Adrenal gland (tissue), 12 donors: ENCODE results near the gene SLC7A14. TPM values are rescaled to one million over a fixed set of nuclear protein-coding genes. Genes with fewer than 3 reads are reported as not detected.
A peak's percentile ranks its signal among the peaks of the same experiment; 100 is the strongest.

Source experiments
- DNase-seq, 7 donors: peaks; one replicate each; pipeline ENCODE4 v3.0.0-alpha.2; 2019 to 2020
- H3K27ac ChIP-seq, 5 donors: fragments of 200-600 bp; sonication (generic) in 4 of 5; 1 replicate in 3 of 5; 2 replicates in 2 of 5; pipeline versions ENCODE4 v1.5.1 to v1.8.0; 2016 to 2020; ENCODE audit warnings: mild to moderate bottlenecking in 1 of 5
- H3K27me3 ChIP-seq: fragments of 200-600 bp; 2 replicates; pipeline ENCODE4 v1.8.0; 2021
- H3K36me3 ChIP-seq, 2 donors: fragments of 200-600 bp; replicated peaks in 1 of 2; 1 replicate in 1 of 2; 2 replicates in 1 of 2; pipeline versions ENCODE4 v1.5.1 to v1.8.0; 2018 to 2022
- H3K4me1 ChIP-seq, 2 donors: fragments of 200-600 bp; replicated peaks in 1 of 2; 1 replicate in 1 of 2; 2 replicates in 1 of 2; pipeline versions ENCODE4 v1.5.1 to v1.8.0; 2018 to 2021
- H3K4me3 ChIP-seq, 4 donors: fragments of 200-600 bp; sonication (generic) in 3 of 4; one replicate each; pipeline ENCODE4 v1.5.1; 2016 to 2018
- H3K9me3 ChIP-seq, 3 donors: fragments of 200-600 bp; sonication (generic) in 1 of 3; replicated peaks in 1 of 3; 1 replicate in 2 of 3; 2 replicates in 1 of 3; pipeline versions ENCODE4 v1.5.1 to v1.8.0; 2016 to 2021
- POLR2A ChIP-seq, 2 donors: fragments of 450-650 bp; IDR thresholded peaks; one replicate each; pipeline ENCODE4 v1.6.1; 2017; ENCODE audit warnings: antibody characterized with exemption in 2 of 2, mild to moderate bottlenecking in 2 of 2, moderate library complexity in 1 of 2
- WGBS, 4 donors: extraction: QIAGEN DNeasy Blood & Tissue Kit in 2 of 4; methylation state at CpG; one replicate each; pipeline versions ENCODE4 v1.1.5 to v1.1.7; 2013 to 2017; 5-methylcytosine and 5-hydroxymethylcytosine counted together
- intact Hi-C, 2 donors: fragments of 100-400 bp; cut with DNase I; formaldehyde crosslinking; loops; one replicate each; pipeline versions ENCODE4 v1.14.1 to v1.15.0; 2022 to 2023
- polyA plus RNA-seq, 3 donors: library from polyadenylated mRNA; stranded (reverse); fragments of 200-250 nt in 2 of 3; fragments of 350-450 nt in 1 of 3; fragmentation: Illumina TruSeq in 1 of 3; extraction: RNeasy Lipid Tissue Mini Kit (QIAGEN cat#74804) in 1 of 3; gene quantifications; one replicate each; pipeline ENCODE4 v1.2.3, GENCODE V29; 2013 to 2014
- total RNA-seq, 9 donors: library from RNA; depleted of rRNA in 4 of 9; stranded (reverse); fragments of >200 nt in 4 of 9; fragments of 120-200 nt in 1 of 9; fragmentation: NEBNext Ultra II Directional in 1 of 9; extraction: Animal tissue kit (Norgen Biotek cat#: 25700) in 1 of 9; gene quantifications; one replicate each; pipeline versions ENCODE4 v1.1.0 to v1.2.4, GENCODE V29; 2013 to 2023
- TF ChIP-seq, protein P1 (sequence below), 6 experiments: fragments of 450-650 bp in 4 of 6; fragments of 200-600 bp in 2 of 6; sonication (generic) in 1 of 6; IDR thresholded peaks; 1 replicate in 5 of 6; 2 replicates in 1 of 6; pipeline versions ENCODE4 v1.5.1 to v1.8.0; 2016 to 2021; ENCODE audit warnings: antibody characterized with exemption in 6 of 6, mild to moderate bottlenecking in 2 of 6, moderate library complexity in 1 of 6
- donor health status: healthy with polysubstance abuse.
- donor health status: Bipolar disorder and iron deficiency.
- donor health status: DM: yes; HTN: yes; CAD: no.
- donor health status: DM: no; HTN: no; CAD: no.
- donor health status: DM: no; HTN: no; CAD: no.
- donor health status: DM: yes; HTN: yes; CAD: no.

Gene SLC7A14
- total and polyA plus RNA-seq, 12 donors, result 0.03 to 3.8 (median 0.48) TPM; not detected in 1

DNA sequence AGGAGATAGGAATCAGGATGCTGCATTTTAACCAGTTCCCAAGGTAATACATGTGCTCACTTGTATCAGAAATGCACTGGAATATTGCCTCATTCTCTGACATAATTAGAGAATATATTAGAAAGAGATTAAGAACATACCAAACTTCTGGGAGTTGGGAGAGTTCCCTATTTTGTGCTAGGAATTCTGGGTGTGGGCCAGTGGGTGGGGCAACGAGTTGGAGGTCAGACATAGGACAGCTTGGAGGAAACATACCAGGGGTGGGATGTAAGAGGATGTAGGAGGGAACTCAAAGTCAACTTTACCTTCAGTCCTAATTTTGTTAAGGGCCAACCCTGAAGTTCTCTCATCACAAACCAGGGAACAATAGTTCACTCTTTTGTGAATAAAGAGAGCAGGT, 83.6 kb downstream of the SLC7A14 start:
- no peaks in the 10 kb centered on the region for H3K9me3 ChIP-seq
- 21 to 45% (median 35%) methylated on average over 1 of the region's 1 CpG for WGBS, 4 donors
- H3K4me1 ChIP-seq, result peaks cover 0 to 7% of the 10 kb centered on the region in 2 donors
- intact Hi-C loops, result no loop called here
- H3K4me3 ChIP-seq, result no peak overlapping the region
- DNase-seq, result peak in 3 of 7 donors; percentile 20 to 29 (median 21)
- H3K27ac ChIP-seq, result no peak overlapping the region
- H3K27me3 ChIP-seq, result peaks cover 5% of the 10 kb centered on the region
- H3K36me3 ChIP-seq, result no peaks in the 10 kb centered on the region
- TF ChIP-seq POLR2A (IDR thresholded peaks at IDR 0.05), result no peak
- TF ChIP-seq, protein P1, sequence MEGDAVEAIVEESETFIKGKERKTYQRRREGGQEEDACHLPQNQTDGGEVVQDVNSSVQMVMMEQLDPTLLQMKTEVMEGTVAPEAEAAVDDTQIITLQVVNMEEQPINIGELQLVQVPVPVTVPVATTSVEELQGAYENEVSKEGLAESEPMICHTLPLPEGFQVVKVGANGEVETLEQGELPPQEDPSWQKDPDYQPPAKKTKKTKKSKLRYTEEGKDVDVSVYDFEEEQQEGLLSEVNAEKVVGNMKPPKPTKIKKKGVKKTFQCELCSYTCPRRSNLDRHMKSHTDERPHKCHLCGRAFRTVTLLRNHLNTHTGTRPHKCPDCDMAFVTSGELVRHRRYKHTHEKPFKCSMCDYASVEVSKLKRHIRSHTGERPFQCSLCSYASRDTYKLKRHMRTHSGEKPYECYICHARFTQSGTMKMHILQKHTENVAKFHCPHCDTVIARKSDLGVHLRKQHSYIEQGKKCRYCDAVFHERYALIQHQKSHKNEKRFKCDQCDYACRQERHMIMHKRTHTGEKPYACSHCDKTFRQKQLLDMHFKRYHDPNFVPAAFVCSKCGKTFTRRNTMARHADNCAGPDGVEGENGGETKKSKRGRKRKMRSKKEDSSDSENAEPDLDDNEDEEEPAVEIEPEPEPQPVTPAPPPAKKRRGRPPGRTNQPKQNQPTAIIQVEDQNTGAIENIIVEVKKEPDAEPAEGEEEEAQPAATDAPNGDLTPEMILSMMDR (IDR thresholded peaks at IDR 0.05), result no peak

DNA sequence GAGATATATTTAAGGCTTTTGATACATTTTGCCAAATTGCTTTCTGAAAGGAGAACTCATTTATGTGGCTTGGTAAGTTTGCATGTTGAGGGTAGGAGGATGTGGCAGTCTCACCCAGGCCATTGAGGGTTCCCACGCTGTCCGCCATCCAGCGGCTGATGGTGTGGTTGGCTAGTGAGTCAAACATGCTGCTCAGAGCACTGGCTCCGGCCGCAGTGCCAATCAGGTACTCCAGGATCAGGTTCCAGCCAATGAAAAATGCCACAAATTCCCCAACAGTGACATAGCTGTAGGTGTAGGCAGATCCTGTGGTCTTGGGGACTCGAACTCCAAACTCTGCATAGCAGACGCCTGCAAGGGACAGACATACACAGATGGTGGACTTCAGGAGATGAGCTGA, 84.9 kb downstream of the SLC7A14 start:
- Histone ChIP-seq H3K27me3 (peaks cover 9% of the 10 kb centered on the region), H3K27ac (no peak overlapping the region), H3K4me1 (no peaks in the 10 kb centered on the region), H3K9me3 (no peaks in the 10 kb centered on the region), H3K4me3 (no peak overlapping the region), H3K36me3 (no peaks in the 10 kb centered on the region)
- intact Hi-C loops, result no loop called here
- no peak for TF ChIP-seq POLR2A (IDR thresholded peaks at IDR 0.05)
- TF ChIP-seq, protein P1 (IDR thresholded peaks at IDR 0.05), result no peak
- no peak for DNase-seq
- 72 to 93% (median 92%) methylated on average over 3 to 7 of the region's 7 CpGs for WGBS, 4 donors

DNA sequence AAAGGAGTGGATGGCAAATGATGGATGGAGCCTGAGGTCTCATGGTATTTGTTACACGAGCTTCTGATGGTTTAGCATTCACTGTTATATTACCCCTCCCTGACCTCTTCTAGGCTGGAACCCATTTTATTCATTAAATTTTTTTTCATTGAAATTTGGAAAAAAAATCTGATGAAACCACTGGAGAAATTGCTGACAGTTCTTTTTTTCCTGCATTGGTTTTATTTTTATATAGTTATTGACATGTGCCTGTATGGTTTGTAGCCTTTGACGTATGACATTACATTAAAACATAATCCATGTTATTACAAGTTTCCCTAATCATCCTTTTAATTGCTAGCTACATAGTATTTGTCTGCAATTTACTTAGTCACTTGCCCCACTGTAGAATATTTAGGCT, 85.4 kb downstream of the SLC7A14 start:
- no peak for DNase-seq
- peaks cover 9% of the 10 kb centered on the region for H3K27me3 ChIP-seq
- intact Hi-C loops, result no loop called here
- no peak overlapping the region for H3K27ac ChIP-seq
- WGBS, 4 donors, result 81 to 91% (median 86%) methylated on average over 2 of the region's 2 CpGs
- no peaks in the 10 kb centered on the region for H3K9me3 ChIP-seq
- TF ChIP-seq, protein P1 (IDR thresholded peaks at IDR 0.05), result no peak
- no peak for TF ChIP-seq POLR2A (IDR thresholded peaks at IDR 0.05)
- no peak overlapping the region for H3K4me3 ChIP-seq
- H3K4me1 ChIP-seq, result no peaks in the 10 kb centered on the region
- no peaks in the 10 kb centered on the region for H3K36me3 ChIP-seq

GRCh38 chr3:170499562-170500156, 86.2 kb downstream of the SLC7A14 start:
- DNase-seq, result peak; percentile 47 to 85 (median 74)
- Histone ChIP-seq H3K36me3 (no peaks in the 10 kb centered on the region), H3K27me3 (peaks cover 9% of the 10 kb centered on the region), H3K27ac (no peak overlapping the region), H3K4me3 (no peak overlapping the region), H3K4me1 (no peaks in the 10 kb centered on the region), H3K9me3 (no peaks in the 10 kb centered on the region)
- intact Hi-C loops, result no loop called here
- 37 to 49% (median 40%) methylated on average over 3 of the region's 3 CpGs for WGBS, 4 donors
- no peak for TF ChIP-seq POLR2A (IDR thresholded peaks at IDR 0.05)
- TF ChIP-seq, protein P1 (IDR thresholded peaks at IDR 0.05), result peak; percentile 42 to 64 (median 54)
